GM04503 (cell line): Measurements from ENCODE around the gene SLC7A5.
"Not testable (repeated sequence)": the region's sequence is repeated elsewhere in the genome, so short reads cannot be mapped to it uniquely, and the experiment has no call there.

Source experiments
- DNase-seq: peaks from one replicate; pipeline ENCODE4 v3.0.0-alpha.2; 2012; ENCODE audit warnings: low read depth

The SLC7A5 gene

DNA sequence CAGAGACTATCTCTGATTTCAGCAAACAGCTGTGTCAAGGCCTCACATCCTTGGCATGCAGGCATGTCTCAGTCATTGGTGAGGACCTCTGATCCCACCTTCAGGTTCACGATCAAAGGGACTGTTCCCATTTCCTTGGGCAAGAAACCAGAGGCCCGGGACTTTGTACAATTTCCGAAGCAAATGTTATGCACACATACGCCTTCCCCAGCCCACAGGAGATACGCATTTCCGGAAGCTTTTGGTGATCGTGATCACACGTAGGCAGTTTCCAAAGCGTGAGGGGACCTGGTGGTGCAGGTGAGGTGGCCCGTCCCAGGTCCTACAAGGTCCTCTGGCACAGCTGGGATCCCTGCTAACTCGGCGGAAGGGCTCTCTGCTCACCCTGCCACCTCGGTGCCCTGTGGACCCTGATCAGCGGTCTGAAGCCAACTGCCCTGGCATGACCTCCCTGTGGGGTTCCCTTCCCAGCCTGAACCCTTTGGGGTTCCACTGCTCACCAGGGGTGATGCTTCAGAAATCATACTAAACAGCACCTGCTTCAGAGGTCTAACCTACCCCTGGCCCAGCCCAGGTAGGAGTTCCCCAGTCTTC lies 74.7 kb downstream of the SLC7A5 start:
- DNase-seq = no peak

DNA sequence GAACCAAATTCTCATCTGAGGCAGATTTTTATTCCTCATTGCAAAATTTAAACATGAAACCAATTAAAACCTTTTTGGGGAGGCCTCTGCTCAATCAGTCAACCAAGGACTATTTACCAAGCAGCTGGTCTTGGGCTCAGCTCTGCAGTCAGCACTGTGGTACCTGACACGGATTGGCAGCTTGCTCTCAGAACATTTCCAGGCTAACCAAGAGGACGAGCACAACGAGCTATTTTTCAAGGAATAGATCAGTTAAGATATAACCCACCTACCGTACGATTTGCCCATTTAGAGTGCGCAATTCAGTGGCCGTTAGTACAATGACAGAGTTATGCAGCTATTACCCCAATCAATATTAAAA lies 77.1 kb downstream of the SLC7A5 start:
- no peak for DNase-seq

DNA sequence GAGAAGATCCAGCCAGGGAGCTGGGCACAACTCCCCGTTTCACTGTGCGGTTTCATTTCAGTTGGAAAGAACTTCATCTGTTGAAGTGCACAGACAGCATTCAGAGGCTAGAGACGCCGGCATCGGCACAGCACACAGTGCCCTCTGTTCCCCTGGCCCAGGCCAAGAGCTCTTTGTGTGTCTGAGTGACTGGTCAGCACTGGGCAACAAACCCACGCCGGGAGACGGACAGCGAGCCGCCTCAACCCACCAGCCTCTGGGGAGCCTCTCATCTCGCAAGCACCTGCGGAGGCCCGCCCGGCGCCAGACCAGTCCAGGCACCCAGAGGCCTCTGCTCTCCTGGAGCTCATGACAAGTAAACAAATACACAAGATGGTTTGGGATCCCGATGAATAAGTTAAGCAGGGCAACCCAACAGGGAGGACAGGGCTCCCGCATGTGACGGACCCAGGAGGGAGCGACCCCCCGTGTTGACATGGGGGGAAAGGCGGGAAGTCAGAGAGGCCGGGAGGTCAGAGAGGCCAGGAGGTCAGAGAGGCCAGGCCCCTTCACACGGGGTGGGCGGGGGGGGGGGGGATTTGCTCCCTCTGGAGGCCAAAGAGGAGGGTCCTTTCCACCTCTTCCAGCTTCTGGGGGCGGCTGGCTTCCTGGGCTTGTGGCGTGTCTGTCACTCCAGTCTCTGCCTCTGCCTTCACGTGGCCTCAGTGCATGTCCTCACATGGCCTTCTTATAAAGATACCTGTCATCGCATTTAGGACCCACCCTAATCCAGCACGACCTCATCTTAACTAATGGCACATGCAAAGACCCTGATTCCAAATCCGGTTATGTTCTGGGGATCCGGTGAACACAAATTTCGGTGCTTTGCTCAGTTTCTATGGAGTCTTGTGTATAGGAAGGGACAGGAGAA lies 77.8 kb downstream of the SLC7A5 start:
- DNase-seq = no peak

DNA sequence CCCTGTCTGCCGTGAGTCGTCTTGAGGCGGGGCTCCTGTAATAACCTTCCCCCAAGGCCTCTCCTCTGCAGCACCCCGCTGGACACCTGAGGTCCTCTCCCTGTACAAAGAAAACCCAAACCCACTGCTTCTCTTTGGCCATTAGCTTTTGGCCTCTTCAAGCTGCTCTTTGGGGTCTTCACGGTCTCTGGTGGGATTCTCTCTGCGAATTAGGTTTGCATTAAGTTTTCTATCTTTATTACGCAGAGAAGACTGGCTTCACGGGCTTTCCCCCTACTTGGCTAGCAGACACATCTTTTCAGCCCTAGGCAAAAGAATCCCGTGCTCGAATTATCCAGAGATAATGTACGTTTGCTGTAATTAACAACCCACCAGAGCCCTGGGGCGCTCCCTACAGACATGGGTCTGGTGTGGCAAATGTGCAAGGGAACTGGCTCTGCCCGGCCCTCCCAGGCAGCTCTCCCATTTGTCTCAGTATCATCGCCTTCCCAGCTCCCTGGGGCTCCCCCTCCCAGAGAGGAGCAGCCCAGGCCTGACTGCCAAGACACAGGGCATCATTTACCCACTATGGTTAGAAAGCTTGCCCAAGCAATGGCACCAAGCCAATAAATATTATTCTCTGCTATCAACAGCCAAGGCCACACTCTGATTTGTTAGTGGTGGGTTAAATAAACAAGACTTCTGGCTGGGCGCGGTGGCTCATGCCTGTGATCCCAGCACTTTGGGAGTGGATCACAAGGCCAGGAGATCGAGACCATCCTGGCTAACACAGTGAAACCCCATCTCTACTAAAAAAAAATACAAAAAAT lies 78.8 kb downstream of the SLC7A5 start:
- DNase-seq = no peak

DNA sequence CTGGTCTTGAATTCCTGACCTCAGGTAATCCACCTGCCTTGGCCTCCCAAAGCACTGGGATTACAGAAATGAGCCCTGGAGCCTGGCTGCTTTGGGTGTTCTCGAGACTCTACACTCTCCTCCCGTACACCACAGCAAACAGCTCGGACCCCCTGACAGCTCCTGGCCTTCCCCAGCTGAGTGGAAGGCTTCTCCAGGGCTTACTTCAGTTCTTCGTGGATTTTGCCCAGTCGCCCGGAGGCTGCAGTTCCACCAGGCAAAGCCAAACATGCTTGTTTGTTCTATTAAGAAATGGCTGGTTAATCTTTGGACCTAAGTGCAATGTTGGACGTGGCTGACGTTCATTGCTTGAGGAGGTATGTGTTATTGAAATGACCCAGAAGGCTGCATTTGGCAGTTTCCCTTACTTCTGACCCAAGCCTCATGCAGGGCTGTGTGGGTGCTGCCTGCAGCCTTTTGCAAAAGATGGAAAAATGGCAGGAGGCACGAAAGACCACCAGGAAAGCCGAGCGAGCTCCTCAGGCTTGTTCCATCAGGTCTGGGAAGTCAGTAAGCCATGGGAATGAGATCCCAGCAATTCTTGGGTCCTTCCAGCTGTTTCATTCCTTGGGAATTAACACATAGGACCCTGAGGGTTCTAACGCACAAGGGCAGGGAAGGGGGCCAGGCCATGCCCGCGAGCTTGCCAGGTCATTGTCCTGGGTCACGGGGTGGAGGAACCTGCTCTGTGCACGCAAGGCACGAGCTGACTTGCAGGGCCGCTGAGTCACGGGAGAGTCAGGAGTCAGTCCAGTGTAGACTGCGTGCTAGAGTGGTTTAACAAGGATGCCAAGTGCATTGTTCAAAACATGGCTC lies 79.6 kb downstream of the SLC7A5 start:
- DNase-seq = no peak

DNA sequence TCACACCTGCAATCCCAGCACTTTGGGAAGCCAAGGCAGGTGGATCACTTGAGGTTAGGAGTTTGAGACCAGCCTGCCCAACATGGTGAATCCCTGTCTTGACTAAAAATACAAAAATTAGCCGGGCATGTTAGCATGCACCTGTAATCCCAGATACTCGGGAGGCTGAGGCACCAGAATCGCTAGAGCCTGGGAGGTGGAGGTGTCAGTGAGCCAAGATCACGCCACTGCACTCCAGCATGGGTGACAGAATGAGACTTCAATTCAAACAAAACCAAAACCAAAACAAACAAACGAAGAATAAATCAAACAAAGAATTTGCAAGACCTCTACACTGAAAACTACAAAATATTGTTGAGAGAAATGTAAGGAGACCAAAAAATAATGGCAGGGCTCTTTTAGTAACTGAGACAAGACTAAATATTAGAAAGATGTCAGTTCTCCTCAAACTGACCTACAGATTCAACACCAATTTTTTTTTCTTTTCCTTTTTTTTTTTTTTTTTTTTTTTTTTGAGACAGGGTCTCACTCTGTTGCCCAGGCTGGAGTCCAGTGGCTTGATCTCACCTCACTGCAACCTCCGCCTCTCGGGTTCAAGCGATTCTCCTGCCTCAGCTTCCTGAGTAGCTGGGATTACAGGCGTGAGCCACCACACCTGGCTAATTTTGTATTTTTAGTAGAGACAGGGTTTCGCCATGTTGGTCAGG lies 80.4 kb downstream of the SLC7A5 start:
- DNase-seq = not testable (repeated sequence)

DNA sequence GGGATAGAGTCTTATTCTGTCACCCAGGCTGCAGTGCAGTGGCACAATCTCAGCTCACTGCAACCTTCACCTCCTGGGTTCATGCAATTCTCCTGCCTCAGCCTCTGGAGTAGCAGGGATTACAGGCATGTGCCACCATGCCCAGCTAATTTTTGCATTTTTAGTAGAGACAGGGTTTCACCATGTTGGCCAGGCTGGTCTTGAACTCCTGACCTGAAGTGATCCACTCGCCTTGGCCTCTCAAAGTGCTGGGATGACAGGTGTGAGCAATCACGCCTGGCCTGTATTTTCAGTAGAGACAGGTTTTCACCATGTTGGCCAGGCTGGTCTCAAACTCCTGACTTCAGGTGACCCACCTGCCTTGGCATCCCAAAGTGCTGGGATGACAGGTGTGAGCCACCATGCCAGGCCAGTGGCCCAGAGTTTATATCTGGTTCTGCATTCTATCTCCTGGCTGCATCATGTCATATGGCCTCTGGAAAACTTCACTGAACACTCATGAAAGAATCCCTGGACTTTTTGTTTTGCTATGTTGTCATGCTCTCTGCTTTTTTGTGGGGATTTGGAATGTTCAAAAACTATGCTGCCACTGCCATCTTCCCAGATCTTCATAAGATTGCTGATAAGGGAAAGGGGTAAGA lies 81.7 kb downstream of the SLC7A5 start:
- not testable (repeated sequence) for DNase-seq

DNA sequence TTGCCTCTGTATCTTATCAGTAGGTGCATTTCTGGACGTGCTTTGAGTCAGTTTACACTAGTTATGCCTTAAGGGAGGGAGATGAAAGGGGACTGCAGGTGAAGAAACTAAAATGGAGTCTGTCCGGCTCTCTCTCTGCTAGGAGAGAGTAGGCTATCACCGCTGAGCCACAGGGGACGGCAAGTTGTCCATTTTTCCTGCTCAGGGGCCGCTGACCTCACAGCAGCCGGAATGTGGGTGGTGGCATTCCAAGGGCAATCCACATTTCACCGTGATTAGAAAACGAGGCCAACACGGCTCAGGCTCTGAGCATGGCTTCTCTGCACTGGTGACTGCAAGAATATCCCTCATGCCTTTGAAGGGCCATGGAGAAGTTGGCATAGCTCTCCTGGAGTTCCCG lies 84.5 kb downstream of the SLC7A5 start:
- DNase-seq = no peak

DNA sequence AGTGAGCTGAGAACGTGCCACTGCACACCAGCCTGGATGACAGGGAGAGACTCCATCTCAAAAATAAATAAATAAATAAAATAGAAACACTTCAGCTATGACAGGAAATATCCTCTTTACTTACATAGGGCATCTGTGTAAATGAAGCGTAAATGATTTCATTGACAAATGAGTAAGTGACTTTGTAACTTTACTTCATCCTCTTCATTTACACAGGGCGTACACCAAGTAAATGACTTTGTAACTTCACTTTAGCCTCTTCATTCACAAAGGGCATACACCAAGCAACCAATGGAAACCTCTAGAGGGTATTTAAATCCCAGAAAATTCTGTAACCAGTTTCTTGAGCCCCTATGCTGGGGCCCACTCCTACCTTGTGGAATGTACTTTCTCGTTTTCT lies 87.3 kb downstream of the SLC7A5 start:
- DNase-seq = no peak

DNA sequence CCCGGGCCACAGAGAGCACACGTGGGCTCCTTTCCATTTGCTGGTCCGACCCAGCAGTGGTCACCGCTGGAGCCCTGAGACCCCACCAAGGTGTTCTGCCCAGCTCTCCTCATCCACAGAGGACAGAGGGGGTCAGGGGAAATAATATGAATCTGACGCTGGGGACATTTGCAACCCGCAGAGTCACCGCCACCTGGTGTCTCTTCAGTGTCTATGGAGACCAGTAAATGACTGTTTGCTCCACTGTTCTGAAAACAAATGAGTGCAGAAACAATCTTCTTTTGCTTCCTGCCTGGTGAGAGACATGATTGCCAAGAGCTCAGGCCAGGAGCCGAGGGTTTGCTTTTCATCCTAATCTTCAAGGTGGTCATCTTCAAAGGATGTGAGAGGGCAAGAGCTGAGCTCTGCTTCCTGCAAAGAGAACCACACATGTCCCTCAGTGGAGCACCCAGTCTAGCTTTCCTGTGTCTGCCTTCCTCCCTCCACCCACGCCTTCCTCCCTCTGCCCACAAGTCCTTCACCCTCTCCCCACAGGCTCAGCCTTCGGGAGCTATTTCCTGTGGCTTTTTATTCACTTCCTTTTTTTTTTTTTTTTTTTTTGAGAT lies 88.8 kb downstream of the SLC7A5 start:
- no peak for DNase-seq
